GM21528 (cell line): Measurements from ENCODE around the gene SERINC5.
"Not testable (repeated sequence)": the region's sequence is repeated elsewhere in the genome, so short reads cannot be mapped to it uniquely, and the experiment has no call there.

Experiments
- ATAC-seq: cut with Tn5 transposase; IDR thresholded peaks from one replicate; pipeline ENCODE4 v1.9.1; 2021; ENCODE audit warnings: mild to moderate bottlenecking, moderate library complexity; ENCODE audit not compliant: unreplicated experiment, low FRiP score

SERINC5 gene

GRCh38 chr5:80181618-80182211 is 74.1 kb downstream of the SERINC5 start:
- no peak for ATAC-seq

GRCh38 chr5:80177236-80177635 is 78.6 kb downstream of the SERINC5 start:
- ATAC-seq: no peak

- no peak for ATAC-seq
These were observed 80.5 kb downstream of the SERINC5 start for GRCh38 chr5:80175337-80175736.

- no peak for ATAC-seq
These were observed 81.1 kb downstream of the SERINC5 start for GRCh38 chr5:80174790-80175189.

GRCh38 chr5:80172067-80172695 is 83.7 kb downstream of the SERINC5 start:
- no peak for ATAC-seq

- ATAC-seq: no peak
These were observed 85.7 kb downstream of the SERINC5 start for GRCh38 chr5:80170117-80170535.

- ATAC-seq: no peak
These were observed 87.3 kb downstream of the SERINC5 start for GRCh38 chr5:80168388-80169028.

- no peak for ATAC-seq
These were observed 90.4 kb downstream of the SERINC5 start for GRCh38 chr5:80165452-80165851.

GRCh38 chr5:80161165-80161564 is 94.7 kb downstream of the SERINC5 start:
- ATAC-seq: no peak

GRCh38 chr5:80160242-80160641 is 95.6 kb downstream of the SERINC5 start:
- ATAC-seq: no peak

- ATAC-seq: no peak
These were observed 96.6 kb downstream of the SERINC5 start for GRCh38 chr5:80159133-80159815.

- no peak for ATAC-seq
These were observed 99.7 kb downstream of the SERINC5 start for GRCh38 chr5:80156156-80156555.

- no peak for ATAC-seq
These were observed 101.1 kb downstream of the SERINC5 start for GRCh38 chr5:80154749-80155148.

GRCh38 chr5:80154289-80154688 is 101.6 kb downstream of the SERINC5 start:
- ATAC-seq: not testable (repeated sequence)

- ATAC-seq: no peak
These were observed 102.2 kb downstream of the SERINC5 start for GRCh38 chr5:80153586-80154126.

GRCh38 chr5:80152778-80153177 is 103.1 kb downstream of the SERINC5 start:
- no peak for ATAC-seq

GRCh38 chr5:80151890-80152289 is 104.0 kb downstream of the SERINC5 start:
- no peak for ATAC-seq

- ATAC-seq: no peak
These were observed 105.1 kb downstream of the SERINC5 start for GRCh38 chr5:80150731-80151130.

- no peak for ATAC-seq
These were observed 106.7 kb downstream of the SERINC5 start for GRCh38 chr5:80149161-80149609.

GRCh38 chr5:80147119-80147815 is 108.6 kb downstream of the SERINC5 start:
- ATAC-seq: no peak
